ENCODE data around the gene DIP2B.
"Not testable (repeated sequence)": the region's sequence is repeated elsewhere in the genome, so short reads cannot be mapped to it uniquely, and the experiment has no call there.

The DIP2B gene

GRCh38 chr12:50521781-50522180, 17.0 kb downstream of the DIP2B start:
- not testable (repeated sequence) for DNase-seq

GRCh38 chr12:50523772-50524171, 19.0 kb downstream of the DIP2B start:
- DNase-seq: no peak

- no peak for DNase-seq
Observed at GRCh38 chr12:50524621-50525020, 19.8 kb downstream of the DIP2B start.

GRCh38 chr12:50525422-50525821, 20.6 kb downstream of the DIP2B start:
- no peak for DNase-seq

- DNase-seq: no peak
Observed at GRCh38 chr12:50527359-50527726, 22.6 kb downstream of the DIP2B start.

- DNase-seq: no peak
Observed at GRCh38 chr12:50528800-50529199, 24.0 kb downstream of the DIP2B start.

- no peak for DNase-seq
Observed at GRCh38 chr12:50529345-50529744, 24.6 kb downstream of the DIP2B start.

GRCh38 chr12:50530532-50530931, 25.7 kb downstream of the DIP2B start:
- no peak for DNase-seq

GRCh38 chr12:50533203-50533584, 28.4 kb downstream of the DIP2B start:
- no peak for DNase-seq

- no peak for DNase-seq
Observed at GRCh38 chr12:50533971-50534370, 29.2 kb downstream of the DIP2B start.

- no peak for DNase-seq
Observed at GRCh38 chr12:50536831-50537537, 32.2 kb downstream of the DIP2B start.

GRCh38 chr12:50537538-50537919, 32.7 kb downstream of the DIP2B start:
- no peak for DNase-seq

GRCh38 chr12:50538182-50538581, 33.4 kb downstream of the DIP2B start:
- DNase-seq: no peak

- no peak for DNase-seq
Observed at GRCh38 chr12:50541139-50541538, 36.4 kb downstream of the DIP2B start.

- peak in 1 of 2 experiments; percentile 18 for DNase-seq
Observed at GRCh38 chr12:50542448-50542847, 37.7 kb downstream of the DIP2B start.

GRCh38 chr12:50543188-50543587, 38.4 kb downstream of the DIP2B start:
- DNase-seq: not testable (repeated sequence)

- no peak for DNase-seq
Observed at GRCh38 chr12:50545213-50545612, 40.4 kb downstream of the DIP2B start.

- DNase-seq: peak; percentile 14 to 74
Observed at GRCh38 chr12:50545786-50546185, 41.0 kb downstream of the DIP2B start.

- DNase-seq: peak in 1 of 2 experiments; percentile 63
Observed at GRCh38 chr12:50546441-50547318, 41.9 kb downstream of the DIP2B start.

GRCh38 chr12:50547742-50548141, 43.0 kb downstream of the DIP2B start:
- no peak for DNase-seq

- DNase-seq: no peak
Observed at GRCh38 chr12:50549885-50550284, 45.1 kb downstream of the DIP2B start.

- DNase-seq: no peak
Observed at GRCh38 chr12:50550530-50551223, 45.9 kb downstream of the DIP2B start.

- no peak for DNase-seq
Observed at GRCh38 chr12:50551866-50552265, 47.1 kb downstream of the DIP2B start.

GRCh38 chr12:50554651-50555050, 49.9 kb downstream of the DIP2B start:
- DNase-seq: no peak
